Choroid plexus epithelial cell (primary cell): ENCODE data around the gene NOTCH2.

Experiments
- DNase-seq: peaks from one replicate; pipeline ENCODE4 v3.0.0-alpha.2; 2010; ENCODE audit warnings: low read depth
- H3K4me3 ChIP-seq: 2 replicates; pipeline ENCODE4 v1.5.1; 2011; ENCODE audit warnings: low read depth, mild to moderate bottlenecking, control low read depth, low read length, moderate library complexity
- CTCF ChIP-seq: conservative IDR thresholded peaks from 2 replicates; pipeline ENCODE4 v1.5.1; 2011; ENCODE audit warnings: low read depth, mild to moderate bottlenecking, control low read depth, inconsistent platforms, low read length, moderate library complexity

Gene NOTCH2

GRCh38 chr1:119954476-119955422, 114.7 kb downstream of the NOTCH2 start:
- DNase-seq = no peak
- H3K4me3 ChIP-seq = no peak overlapping the region
- TF ChIP-seq CTCF = no peak

- DNase-seq = no peak
- TF ChIP-seq CTCF = no peak
- H3K4me3 ChIP-seq = no peak overlapping the region
These were observed 116.0 kb downstream of the NOTCH2 start for GRCh38 chr1:119953266-119953998.

GRCh38 chr1:119952496-119952895, 117.0 kb downstream of the NOTCH2 start:
- no peak for DNase-seq
- TF ChIP-seq CTCF = no peak
- no peak overlapping the region for H3K4me3 ChIP-seq

- peak; percentile 94 for TF ChIP-seq CTCF
- peak; percentile 91 for DNase-seq
- H3K4me3 ChIP-seq = no peak overlapping the region
These were observed 120.9 kb downstream of the NOTCH2 start for GRCh38 chr1:119948342-119949214.

GRCh38 chr1:119947468-119947867, 122.0 kb downstream of the NOTCH2 start:
- H3K4me3 ChIP-seq = no peak overlapping the region
- TF ChIP-seq CTCF = no peak
- peak; percentile 76 for DNase-seq

- H3K4me3 ChIP-seq = no peak overlapping the region
- no peak for TF ChIP-seq CTCF
- peak; percentile 26 for DNase-seq
These were observed 122.7 kb downstream of the NOTCH2 start for GRCh38 chr1:119946724-119947123.
